Thyroid gland (tissue), 4 donors: ENCODE results near the gene UBE2QL1.

Source experiments
- CTCF ChIP-seq, 6 experiments: fragments of 200-600 bp in 3 of 6; fragments of 450-650 bp in 3 of 6; sonication (generic) in 3 of 6; IDR thresholded peaks; one replicate each; pipeline ENCODE4 v1.5.1; 2016 to 2019; ENCODE audit warnings: antibody characterized with exemption in 6 of 6, mild to moderate bottlenecking in 2 of 6, inconsistent platforms in 1 of 6, moderate library complexity in 1 of 6
- POLR2A ChIP-seq, 2 donors: fragments of 450-650 bp; IDR thresholded peaks; one replicate each; pipeline ENCODE4 v1.6.1; 2017; ENCODE audit warnings: antibody characterized with exemption in 2 of 2, mild to moderate bottlenecking in 2 of 2, moderate library complexity in 1 of 2

DNA sequence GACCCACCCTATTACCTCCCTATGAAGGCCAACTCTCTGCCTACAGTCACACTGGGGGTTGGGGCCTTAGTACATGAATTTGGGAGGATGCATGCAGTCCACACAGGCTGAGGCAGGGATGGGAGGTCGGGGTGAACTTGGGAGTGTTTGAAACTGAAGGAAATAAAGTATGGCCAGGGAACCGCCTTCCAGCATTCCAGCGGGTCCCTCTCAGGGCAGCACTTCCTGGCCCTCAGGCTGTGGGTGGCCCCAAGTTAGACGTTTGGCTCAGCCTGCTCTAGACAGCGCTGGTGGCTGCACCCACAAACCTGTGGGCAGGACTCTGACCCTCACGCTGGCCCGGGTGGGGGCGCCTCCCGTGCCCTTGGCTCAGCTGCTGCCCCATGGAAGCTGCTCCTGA lies 74.3 kb downstream of the UBE2QL1 start:
- TF ChIP-seq POLR2A (IDR thresholded peaks at IDR 0.05): no peak
- no peak for TF ChIP-seq CTCF (IDR thresholded peaks at IDR 0.05)
